Measurements from ENCODE around the gene CHST12.

The CHST12 gene

GRCh38 chr7:2488272-2488645 lies 84.8 kb downstream of the CHST12 start:
- Histone ChIP-seq H3K9me3 (replicated peaks; ENCODE audit: insufficient read depth, low read length) (no peaks in the 10 kb centered on the region), H3K4me1 (ENCODE audit: low read length) (no peaks in the 10 kb centered on the region), H3K36me3 (replicated peaks; ENCODE audit: insufficient read depth, low read length) (no peaks in the 10 kb centered on the region), H3K9ac (ENCODE audit: low read length) (no peak overlapping the region), H3K27me3 (replicated peaks; ENCODE audit: insufficient read depth, low read length) (peaks cover 57% of the 10 kb centered on the region), H3K4me2 (ENCODE audit: low read depth, low read length) (no peak overlapping the region), H3K79me2 (ENCODE audit: low read length) (no peaks in the 10 kb centered on the region), H2AFZ (ENCODE audit: low read length) (no peak overlapping the region), H3F3A (ENCODE audit: insufficient read depth, low read length) (no peaks in the 10 kb centered on the region), H3K4me3 (ENCODE audit: low read length) (no peak overlapping the region), H3K9me2 (replicated peaks; ENCODE audit: insufficient read depth, low read length) (no peaks in the 10 kb centered on the region), H4K20me1 (ENCODE audit: insufficient read depth, low read length) (no peaks in the 10 kb centered on the region), H3K27ac (ENCODE audit: low read length) (no peak overlapping the region)
- TF ChIP-seq EZH2phosphoT487 (IDR thresholded peaks at IDR 0.05; ENCODE audit: low read length) (no peak), CTCF (IDR thresholded peaks at IDR 0.05; ENCODE audit: low read length) (no peak), EZH2 (optimal IDR thresholded peaks at IDR 0.05; ENCODE audit: low read depth, low read length) (no peak)
- no peak for DNase-seq

- H3K9ac ChIP-seq (ENCODE audit: low read length) = no peak overlapping the region
- H3K4me1 ChIP-seq (ENCODE audit: low read length) = no peaks in the 10 kb centered on the region
- TF ChIP-seq EZH2phosphoT487 (IDR thresholded peaks at IDR 0.05; ENCODE audit: low read length) = no peak
- TF ChIP-seq CTCF (IDR thresholded peaks at IDR 0.05; ENCODE audit: low read length) = no peak
- no peak for TF ChIP-seq EZH2 (optimal IDR thresholded peaks at IDR 0.05; ENCODE audit: low read depth, low read length)
- H3K9me2 ChIP-seq (replicated peaks; ENCODE audit: insufficient read depth, low read length) = no peaks in the 10 kb centered on the region
- H3K9me3 ChIP-seq (replicated peaks; ENCODE audit: insufficient read depth, low read length) = no peaks in the 10 kb centered on the region
- no peaks in the 10 kb centered on the region for H3K36me3 ChIP-seq (replicated peaks; ENCODE audit: insufficient read depth, low read length)
- H3K4me2 ChIP-seq (ENCODE audit: low read depth, low read length) = no peak overlapping the region
- H2AFZ ChIP-seq (ENCODE audit: low read length) = no peak overlapping the region
- DNase-seq = no peak
- H3K79me2 ChIP-seq (ENCODE audit: low read length) = no peaks in the 10 kb centered on the region
- peaks cover 56% of the 10 kb centered on the region for H3K27me3 ChIP-seq (replicated peaks; ENCODE audit: insufficient read depth, low read length)
- no peak overlapping the region for H3K27ac ChIP-seq (ENCODE audit: low read length)
- no peaks in the 10 kb centered on the region for H4K20me1 ChIP-seq (ENCODE audit: insufficient read depth, low read length)
- H3K4me3 ChIP-seq (ENCODE audit: low read length) = no peak overlapping the region
- H3F3A ChIP-seq (ENCODE audit: insufficient read depth, low read length) = no peaks in the 10 kb centered on the region
Observed at GRCh38 chr7:2488681-2489080, 85.3 kb downstream of the CHST12 start.

GRCh38 chr7:2490181-2490651 lies 86.8 kb downstream of the CHST12 start:
- H3K27ac ChIP-seq (ENCODE audit: low read length) = no peak overlapping the region
- H3K4me3 ChIP-seq (ENCODE audit: low read length) = no peak overlapping the region
- H3K4me2 ChIP-seq (ENCODE audit: low read depth, low read length) = no peak overlapping the region
- H2AFZ ChIP-seq (ENCODE audit: low read length) = no peak overlapping the region
- no peak overlapping the region for H3K9ac ChIP-seq (ENCODE audit: low read length)
- no peaks in the 10 kb centered on the region for H4K20me1 ChIP-seq (ENCODE audit: insufficient read depth, low read length)
- H3K36me3 ChIP-seq (replicated peaks; ENCODE audit: insufficient read depth, low read length) = no peaks in the 10 kb centered on the region
- no peaks in the 10 kb centered on the region for H3F3A ChIP-seq (ENCODE audit: insufficient read depth, low read length)
- H3K9me2 ChIP-seq (replicated peaks; ENCODE audit: insufficient read depth, low read length) = no peaks in the 10 kb centered on the region
- H3K9me3 ChIP-seq (replicated peaks; ENCODE audit: insufficient read depth, low read length) = no peaks in the 10 kb centered on the region
- no peak for DNase-seq
- H3K79me2 ChIP-seq (ENCODE audit: low read length) = no peaks in the 10 kb centered on the region
- peaks cover 51% of the 10 kb centered on the region for H3K27me3 ChIP-seq (replicated peaks; ENCODE audit: insufficient read depth, low read length)
- no peaks in the 10 kb centered on the region for H3K4me1 ChIP-seq (ENCODE audit: low read length)
- TF ChIP-seq EZH2 (optimal IDR thresholded peaks at IDR 0.05; ENCODE audit: low read depth, low read length) (no peak), EZH2phosphoT487 (IDR thresholded peaks at IDR 0.05; ENCODE audit: low read length) (no peak), CTCF (IDR thresholded peaks at IDR 0.05; ENCODE audit: low read length) (no peak)

Measured in MM.1S (cell line).